NCI-H187 (cell line): ENCODE measurements around the gene OMA1.

ENCODE experiments used
- DNase-seq, 2 experiments: peaks; one replicate each; lab custom pipeline; 2025; lab: John Stamatoyannopoulos, UW

OMA1 gene

DNA sequence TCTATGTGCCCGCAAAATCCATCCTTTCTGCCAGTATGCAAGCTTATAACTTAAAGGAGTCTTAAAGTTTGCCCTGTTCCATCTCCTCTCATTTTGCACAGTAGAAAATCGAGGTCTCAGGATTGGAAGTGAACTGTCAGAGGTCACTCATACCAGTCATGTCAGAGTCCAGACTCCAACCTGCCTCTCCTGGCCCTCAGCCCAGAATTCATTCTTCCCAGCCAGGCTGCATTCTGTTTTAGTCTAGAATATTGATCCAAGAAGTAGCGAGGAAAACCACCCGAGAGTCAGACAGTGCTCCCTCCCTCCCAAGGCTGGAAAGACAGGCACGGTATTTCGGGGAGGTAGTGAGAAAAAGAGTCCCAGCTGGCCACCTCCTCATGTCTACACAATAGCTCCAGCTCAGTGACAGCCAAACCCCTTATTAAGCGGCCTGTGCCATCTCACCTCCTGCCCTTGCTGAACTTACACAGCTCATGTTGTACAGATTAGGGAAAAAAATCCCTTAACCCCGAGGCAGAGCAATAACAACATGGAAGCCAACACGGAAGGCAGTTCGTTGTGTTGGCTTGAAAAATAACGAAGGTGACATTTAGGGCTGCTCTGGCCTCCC is 89.4 kb downstream of the OMA1 start:
- DNase-seq = no peak

GRCh38 chr1:58456470-58456869 is 90.1 kb downstream of the OMA1 start:
- no peak for DNase-seq

DNA sequence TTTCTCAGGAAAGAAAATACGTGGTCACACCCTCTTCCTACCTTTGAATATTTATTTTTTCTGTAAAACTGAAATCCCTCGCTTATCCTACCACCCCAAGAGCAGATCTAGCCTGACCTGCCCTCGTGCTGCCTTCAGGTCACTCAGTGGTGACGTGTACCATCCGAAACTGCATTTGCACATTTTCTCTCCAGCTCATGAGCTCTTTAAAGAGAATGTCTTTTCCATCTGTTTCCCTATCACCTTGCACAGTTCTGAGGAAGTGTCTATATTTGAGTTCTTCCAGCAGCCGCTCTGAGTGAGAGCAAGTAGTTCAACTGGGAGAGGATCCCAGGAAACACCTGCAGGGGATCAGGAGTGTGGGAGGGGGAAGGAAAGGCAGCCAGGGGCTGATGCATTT is 91.7 kb downstream of the OMA1 start:
- no peak for DNase-seq

DNA sequence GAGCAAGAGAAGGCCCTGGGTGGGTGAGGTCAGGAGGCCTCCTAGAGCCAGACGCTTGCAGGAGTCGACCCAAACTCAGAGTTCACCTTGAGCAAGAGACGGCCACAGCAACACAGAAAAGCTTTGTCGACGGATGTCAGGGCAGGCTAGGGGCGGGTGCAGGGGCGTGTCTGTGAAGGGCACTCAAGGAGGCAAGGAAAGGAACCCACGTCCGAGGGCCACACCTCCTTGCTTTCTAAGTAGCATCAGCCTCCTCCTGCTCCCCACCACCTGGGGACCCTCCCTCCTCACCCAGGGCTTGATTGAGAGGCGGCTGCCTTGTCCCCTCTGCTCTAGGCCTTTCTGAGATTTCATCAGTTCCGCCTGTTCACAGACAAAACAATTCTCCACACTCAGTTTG is 92.1 kb downstream of the OMA1 start:
- no peak for DNase-seq

DNA sequence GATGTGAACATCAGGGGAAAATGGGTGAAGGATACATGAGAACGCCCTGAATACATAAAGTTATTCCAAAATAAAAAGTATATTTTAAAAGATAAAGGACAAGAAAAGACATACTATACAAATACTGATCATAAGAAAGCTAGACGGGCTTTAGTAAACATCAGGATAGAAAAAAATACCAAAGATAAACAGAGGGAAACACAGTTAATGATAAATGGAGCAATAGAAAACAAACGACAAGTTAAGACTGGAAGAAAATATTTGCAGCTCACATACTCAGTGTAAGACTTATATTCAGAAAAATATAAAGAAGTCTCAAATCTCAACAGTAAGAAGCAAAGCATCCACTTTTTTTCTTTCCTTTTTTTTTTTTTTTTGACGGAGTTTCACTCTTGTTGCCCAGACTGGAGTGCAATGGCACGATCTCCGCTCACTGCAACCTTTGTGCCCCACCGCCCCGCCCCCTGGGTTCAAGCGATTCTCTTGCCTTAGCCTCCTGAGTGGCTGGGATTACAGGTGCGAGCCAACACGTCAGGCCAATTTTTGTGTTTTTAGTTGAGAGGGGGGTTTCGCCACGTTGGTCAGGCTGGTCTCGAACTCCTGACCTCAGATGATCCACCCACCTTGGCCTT is 94.8 kb downstream of the OMA1 start:
- no peak for DNase-seq

GRCh38 chr1:58447886-58448285 is 98.6 kb downstream of the OMA1 start:
- no peak for DNase-seq

- DNase-seq = no peak
These were observed 99.5 kb downstream of the OMA1 start for GRCh38 chr1:58447042-58447441.

DNA sequence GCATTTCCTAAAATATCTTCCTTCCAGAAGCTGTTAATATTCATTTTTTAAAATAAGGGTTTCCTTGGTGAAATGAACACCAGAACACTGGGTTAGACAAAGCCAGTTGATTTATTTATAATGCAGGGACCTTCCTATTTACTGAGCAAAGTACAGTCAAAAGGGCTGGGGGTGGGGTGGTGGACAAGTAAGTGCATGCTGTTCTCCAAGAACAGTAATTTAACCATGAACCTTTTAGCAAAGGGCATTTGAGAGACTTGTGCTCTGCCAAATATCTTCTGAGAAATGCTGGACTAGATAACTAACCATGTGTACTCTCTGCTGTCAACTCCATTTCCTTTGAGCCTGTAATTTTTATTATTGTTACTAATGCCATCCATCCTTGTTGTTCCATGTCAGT is 100.2 kb downstream of the OMA1 start:
- DNase-seq = no peak

- DNase-seq = no peak
These were observed 102.3 kb downstream of the OMA1 start for GRCh38 chr1:58443986-58444868.

DNA sequence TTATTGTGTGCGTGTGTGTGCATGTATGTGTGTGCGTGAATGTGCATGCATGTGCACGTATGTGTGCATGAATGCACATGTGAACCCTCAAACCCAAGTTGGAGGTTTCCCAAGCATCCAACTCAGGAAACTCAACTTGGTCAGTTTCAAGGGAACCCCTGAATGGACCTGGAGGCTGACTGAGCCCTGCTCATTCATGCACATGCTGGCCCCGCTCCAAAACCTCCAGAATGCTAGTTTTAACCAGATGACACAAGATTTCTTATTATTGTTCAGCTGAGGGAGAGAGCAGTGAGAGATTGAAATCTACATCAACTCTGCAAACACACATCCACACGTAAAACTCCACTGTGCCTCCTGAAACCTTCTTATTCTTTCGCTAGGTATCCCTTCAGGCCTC is 104.4 kb downstream of the OMA1 start:
- no peak for DNase-seq

- no peak for DNase-seq
These were observed 104.8 kb downstream of the OMA1 start for GRCh38 chr1:58441699-58442098.

GRCh38 chr1:58440696-58441095 is 105.8 kb downstream of the OMA1 start:
- DNase-seq = no peak

GRCh38 chr1:58439946-58440345 is 106.6 kb downstream of the OMA1 start:
- DNase-seq = no peak

- no peak for DNase-seq
These were observed 108.1 kb downstream of the OMA1 start for GRCh38 chr1:58438468-58438867.

DNA sequence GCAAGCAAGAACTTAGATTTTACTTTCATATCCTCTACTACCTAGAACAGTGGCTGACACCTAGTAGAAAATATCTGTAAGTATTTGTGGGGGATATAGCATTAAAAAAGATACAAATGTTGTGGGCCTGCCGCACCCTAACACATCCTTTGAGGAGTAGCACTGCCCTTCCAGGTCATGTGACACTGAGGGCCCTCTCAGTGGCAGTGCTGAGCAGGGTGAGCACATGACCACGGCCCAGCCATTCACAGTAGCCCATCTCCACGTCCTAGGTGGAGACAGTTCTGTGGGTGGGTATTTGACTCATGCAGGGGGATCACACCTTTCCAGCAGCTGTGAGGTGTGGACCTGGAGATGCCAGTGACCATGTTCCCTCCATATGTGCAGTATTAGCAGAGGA is 108.9 kb downstream of the OMA1 start:
- no peak for DNase-seq

GRCh38 chr1:58436615-58437297 is 109.8 kb downstream of the OMA1 start:
- DNase-seq = no peak

DNA sequence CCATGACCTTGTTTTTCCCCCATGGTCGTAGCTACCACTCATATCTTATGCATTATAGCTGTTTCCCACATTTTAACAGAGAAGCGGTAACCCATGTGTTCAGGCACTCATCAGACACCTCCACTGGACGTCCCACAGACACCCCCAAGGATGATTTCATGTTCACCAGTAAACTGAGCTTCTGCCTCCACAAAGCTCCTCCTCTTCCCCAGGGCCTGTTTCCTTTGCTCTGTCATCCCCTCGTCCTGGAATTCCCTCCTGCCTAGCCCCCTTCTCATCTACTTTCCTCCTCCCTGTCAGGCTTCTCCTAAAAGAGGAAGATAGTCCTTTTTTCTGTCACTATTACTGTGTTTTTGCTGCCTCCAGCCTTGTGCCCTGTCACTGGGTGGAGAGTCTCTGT is 111.2 kb downstream of the OMA1 start:
- DNase-seq = no peak

GRCh38 chr1:58434607-58435006 is 111.9 kb downstream of the OMA1 start:
- DNase-seq = no peak

GRCh38 chr1:58434181-58434580 is 112.3 kb downstream of the OMA1 start:
- DNase-seq = no peak

GRCh38 chr1:58432851-58433668 is 113.5 kb downstream of the OMA1 start:
- no peak for DNase-seq

DNA sequence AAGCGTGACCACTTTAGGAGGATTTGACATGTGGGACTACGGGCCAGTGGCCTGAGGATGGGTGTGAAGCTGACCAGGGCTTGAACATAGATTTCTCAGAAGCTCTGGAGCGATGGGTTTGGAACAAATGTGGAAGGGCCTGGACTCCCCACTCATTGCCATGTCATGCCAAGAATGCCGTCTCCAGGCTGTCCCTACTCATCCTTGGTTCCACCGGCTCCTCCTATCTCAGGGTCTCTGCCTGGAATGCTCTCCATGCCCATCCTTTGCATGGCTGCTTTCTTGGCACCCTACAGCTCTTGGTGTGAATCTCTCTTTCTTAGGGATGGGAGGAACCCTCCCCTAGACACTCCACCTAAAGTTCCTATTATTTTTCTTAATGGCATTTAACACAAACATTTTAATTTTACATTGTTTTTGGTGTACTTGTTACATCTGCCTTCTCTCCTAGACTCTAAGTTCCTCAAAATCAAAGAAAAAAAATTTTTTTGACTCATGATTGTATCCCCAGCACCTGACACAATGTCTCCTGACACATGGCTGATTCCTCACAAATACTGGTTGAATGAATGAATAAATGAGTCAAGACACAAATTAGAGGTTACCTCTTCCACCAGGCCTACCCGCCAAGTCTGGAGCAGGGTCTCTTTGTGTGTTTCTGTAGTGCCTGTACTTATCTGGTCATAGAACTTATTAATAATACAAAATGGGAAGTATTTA is 114.5 kb downstream of the OMA1 start:
- DNase-seq = no peak
